KMS-11 (cell line): ENCODE data around the gene VDR.
A peak's percentile ranks its signal among the peaks of the same experiment; 100 is the strongest.

Source experiments
- H2AFZ ChIP-seq: fragments of 200-600 bp; sonication (generic); 2 replicates; pipeline ENCODE4 v1.6.1; 2016; ENCODE audit warnings: antibody characterized with exemption, mixed run types, low read depth
- H3K27ac ChIP-seq: fragments of 200-600 bp; sonication (generic); 2 replicates; pipeline ENCODE4 v1.6.1; 2016; ENCODE audit warnings: mild to moderate bottlenecking, mixed run types
- H3K27me3 ChIP-seq: fragments of 200-600 bp; sonication (generic); 2 replicates; pipeline ENCODE4 v1.6.1; 2017; ENCODE audit warnings: mild to moderate bottlenecking, low read depth, mixed run types, moderate library complexity; ENCODE audit not compliant: insufficient read depth
- H3K36me3 ChIP-seq: fragments of 200-600 bp; sonication (generic); 2 replicates; pipeline ENCODE4 v1.6.1; 2017; ENCODE audit warnings: mild to moderate bottlenecking, mixed run types; ENCODE audit not compliant: insufficient read depth
- H3K4me1 ChIP-seq: fragments of 200-600 bp; sonication (generic); 2 replicates; pipeline ENCODE4 v1.6.1; 2016; ENCODE audit warnings: mild to moderate bottlenecking, low read depth, mixed run types; ENCODE audit not compliant: poor library complexity, severe bottlenecking
- H3K4me2 ChIP-seq: fragments of 200-600 bp; sonication (generic); 2 replicates; pipeline ENCODE4 v1.7.0; 2016; ENCODE audit warnings: mild to moderate bottlenecking, mixed run types
- H3K4me3 ChIP-seq: fragments of 200-600 bp; sonication (generic); IDR thresholded peaks from 2 replicates; pipeline ENCODE4 v1.6.1; 2017; ENCODE audit warnings: low read depth, low read length, mixed read lengths; ENCODE audit not compliant: insufficient read depth
- H3K79me2 ChIP-seq: fragments of 200-600 bp; sonication (generic); 2 replicates; pipeline ENCODE4 v1.6.1; 2016; ENCODE audit warnings: low read depth, mixed run types; ENCODE audit not compliant: insufficient read depth
- H3K9ac ChIP-seq: fragments of 200-600 bp; sonication (generic); 2 replicates; pipeline ENCODE4 v1.6.1; 2016; ENCODE audit warnings: mild to moderate bottlenecking, mixed run types
- H4K20me1 ChIP-seq: fragments of 200-600 bp; sonication (generic); 2 replicates; pipeline ENCODE4 v1.6.1; 2016; ENCODE audit warnings: mild to moderate bottlenecking, mixed run types; ENCODE audit not compliant: insufficient read depth
- TF ChIP-seq, protein P1 (sequence below): fragments of 200-600 bp; sonication (generic); conservative IDR thresholded peaks from 2 replicates; pipeline ENCODE4 v1.6.1; 2017; ENCODE audit warnings: low read depth, mild to moderate bottlenecking, antibody characterized with exemption, low read length, moderate library complexity, mixed read lengths

VDR gene

DNA sequence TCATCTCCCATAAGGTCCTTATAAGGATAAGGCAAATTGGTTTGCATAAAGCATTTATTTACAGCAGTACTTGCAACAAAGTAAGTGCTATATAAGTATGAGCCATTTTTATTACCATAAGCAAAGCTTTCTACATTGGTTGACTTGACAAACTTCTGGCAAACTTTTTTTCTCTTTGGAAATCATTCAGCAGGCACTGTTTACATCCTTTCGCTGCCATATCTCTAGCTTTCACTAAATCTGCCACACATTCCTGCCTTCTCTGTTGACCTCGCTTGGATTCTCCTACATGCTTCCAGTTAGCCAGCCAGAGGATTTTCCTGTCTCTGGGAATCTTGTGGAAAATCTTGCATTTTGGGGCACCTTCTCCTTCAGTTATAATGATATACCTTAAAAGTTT is 63.3 kb downstream of the VDR start:
- Histone ChIP-seq H2AFZ (no peak overlapping the region), H3K4me2 (no peak overlapping the region), H3K4me1 (peaks cover 24% of the 10 kb centered on the region), H3K27ac (no peak overlapping the region), H3K27me3 (no peaks in the 10 kb centered on the region), H3K4me3 (no peak overlapping the region), H3K79me2 (no peaks in the 10 kb centered on the region), H3K9ac (no peak overlapping the region), H4K20me1 (no peaks in the 10 kb centered on the region), H3K36me3 (no peaks in the 10 kb centered on the region)
- TF ChIP-seq, protein P1, sequence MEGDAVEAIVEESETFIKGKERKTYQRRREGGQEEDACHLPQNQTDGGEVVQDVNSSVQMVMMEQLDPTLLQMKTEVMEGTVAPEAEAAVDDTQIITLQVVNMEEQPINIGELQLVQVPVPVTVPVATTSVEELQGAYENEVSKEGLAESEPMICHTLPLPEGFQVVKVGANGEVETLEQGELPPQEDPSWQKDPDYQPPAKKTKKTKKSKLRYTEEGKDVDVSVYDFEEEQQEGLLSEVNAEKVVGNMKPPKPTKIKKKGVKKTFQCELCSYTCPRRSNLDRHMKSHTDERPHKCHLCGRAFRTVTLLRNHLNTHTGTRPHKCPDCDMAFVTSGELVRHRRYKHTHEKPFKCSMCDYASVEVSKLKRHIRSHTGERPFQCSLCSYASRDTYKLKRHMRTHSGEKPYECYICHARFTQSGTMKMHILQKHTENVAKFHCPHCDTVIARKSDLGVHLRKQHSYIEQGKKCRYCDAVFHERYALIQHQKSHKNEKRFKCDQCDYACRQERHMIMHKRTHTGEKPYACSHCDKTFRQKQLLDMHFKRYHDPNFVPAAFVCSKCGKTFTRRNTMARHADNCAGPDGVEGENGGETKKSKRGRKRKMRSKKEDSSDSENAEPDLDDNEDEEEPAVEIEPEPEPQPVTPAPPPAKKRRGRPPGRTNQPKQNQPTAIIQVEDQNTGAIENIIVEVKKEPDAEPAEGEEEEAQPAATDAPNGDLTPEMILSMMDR = no peak

DNA sequence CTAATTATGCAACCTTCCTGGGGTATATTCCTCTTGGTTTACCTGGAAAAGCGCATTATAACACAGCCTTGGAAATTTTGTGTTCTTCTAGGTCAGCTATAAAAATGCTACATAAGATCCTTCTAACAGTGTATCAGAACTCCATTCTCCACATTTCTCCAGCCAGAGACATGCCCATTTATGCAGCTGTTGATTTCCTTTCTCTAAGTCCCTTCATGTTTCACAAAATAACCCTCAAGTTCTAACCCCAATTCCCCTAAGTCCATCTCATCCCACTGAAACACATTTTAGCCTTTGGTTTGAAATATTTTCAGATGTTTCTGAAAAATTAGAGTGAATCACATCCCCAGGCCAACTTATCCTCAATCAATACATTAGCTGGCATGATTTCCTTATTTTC is 64.2 kb downstream of the VDR start:
- H3K4me3 ChIP-seq = no peak overlapping the region
- no peaks in the 10 kb centered on the region for H4K20me1 ChIP-seq
- H3K9ac ChIP-seq = no peak overlapping the region
- H3K79me2 ChIP-seq = no peaks in the 10 kb centered on the region
- TF ChIP-seq, protein P1 = no peak
- no peak overlapping the region for H3K27ac ChIP-seq
- H3K36me3 ChIP-seq = no peaks in the 10 kb centered on the region
- H3K4me1 ChIP-seq = peaks cover 34% of the 10 kb centered on the region
- no peak overlapping the region for H3K4me2 ChIP-seq
- H3K27me3 ChIP-seq = no peaks in the 10 kb centered on the region
- H2AFZ ChIP-seq = no peak overlapping the region

DNA sequence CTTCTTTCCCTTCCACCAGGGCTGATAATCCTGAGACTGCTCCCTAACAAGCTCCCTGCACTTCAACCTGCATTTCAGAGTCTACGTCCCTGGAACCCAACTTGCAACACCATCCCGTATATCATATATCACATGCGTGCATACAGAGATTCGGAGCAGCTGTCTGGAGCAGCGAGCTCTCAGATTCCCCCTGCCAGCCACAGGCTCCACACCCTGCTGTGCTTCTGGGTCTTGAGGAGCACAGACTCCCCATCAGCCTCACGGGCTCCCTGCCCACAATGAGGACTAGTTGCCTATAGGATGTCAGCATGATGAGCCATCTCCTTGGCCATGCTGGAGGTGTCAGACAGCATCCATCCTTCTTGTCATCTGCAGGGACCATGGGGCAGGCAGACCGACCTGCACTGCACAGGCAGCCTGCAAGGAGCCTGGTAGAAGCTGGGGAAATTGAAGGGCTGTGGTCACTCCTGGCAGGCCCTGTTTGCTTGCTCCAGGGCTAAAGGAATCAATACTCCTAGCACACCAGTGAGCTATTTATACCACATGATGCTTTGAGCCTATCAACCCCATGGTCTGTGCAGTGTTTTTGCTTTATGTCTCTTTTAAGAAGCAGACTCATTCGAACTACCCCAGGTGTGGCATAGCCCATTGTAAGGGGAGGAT is 65.4 kb downstream of the VDR start:
- H3K27me3 ChIP-seq = no peaks in the 10 kb centered on the region
- no peak overlapping the region for H3K9ac ChIP-seq
- TF ChIP-seq, protein P1 = no peak
- H2AFZ ChIP-seq = no peak overlapping the region
- H3K4me1 ChIP-seq = peaks cover 38% of the 10 kb centered on the region
- no peaks in the 10 kb centered on the region for H3K79me2 ChIP-seq
- no peak overlapping the region for H3K27ac ChIP-seq
- H3K36me3 ChIP-seq = no peaks in the 10 kb centered on the region
- H3K4me2 ChIP-seq = no peak overlapping the region
- H4K20me1 ChIP-seq = no peaks in the 10 kb centered on the region
- H3K4me3 ChIP-seq = no peak overlapping the region

DNA sequence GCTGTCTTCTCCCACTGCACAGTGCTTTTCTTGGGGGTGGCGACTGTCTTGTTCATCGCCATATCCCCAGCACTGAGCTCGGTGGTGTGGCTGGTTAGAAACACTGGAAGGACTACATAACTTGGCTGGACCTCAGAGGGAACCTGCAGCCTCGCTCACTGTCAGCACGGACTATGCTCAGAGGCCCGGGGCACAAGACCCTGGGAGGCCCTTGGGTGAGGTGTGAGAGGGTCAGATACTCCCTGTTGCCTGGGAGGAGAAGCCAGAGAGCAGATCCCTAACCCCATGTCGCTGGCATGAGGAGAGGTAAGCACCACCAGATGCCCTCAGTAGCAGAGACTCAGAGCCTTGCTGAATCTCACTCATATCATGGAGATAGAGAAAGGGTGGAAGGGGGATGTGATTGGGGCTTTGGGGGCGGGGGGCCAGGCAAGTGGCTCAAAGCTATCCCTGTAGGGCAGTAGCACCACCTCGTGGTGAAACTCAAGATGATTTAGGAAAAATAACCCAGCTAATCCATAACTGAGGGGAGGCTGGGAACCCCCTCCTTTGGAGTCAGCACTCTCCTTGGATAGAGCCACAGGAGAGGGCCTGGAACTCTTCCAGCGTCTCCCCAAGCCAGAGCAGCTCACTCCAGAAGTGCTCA is 66.4 kb downstream of the VDR start:
- Histone ChIP-seq H3K9ac (no peak overlapping the region), H2AFZ (no peak overlapping the region), H3K36me3 (no peaks in the 10 kb centered on the region), H3K4me3 (no peak overlapping the region), H3K79me2 (no peaks in the 10 kb centered on the region), H3K4me2 (no peak overlapping the region), H4K20me1 (no peaks in the 10 kb centered on the region), H3K27me3 (no peaks in the 10 kb centered on the region), H3K4me1 (peaks cover 39% of the 10 kb centered on the region), H3K27ac (no peak overlapping the region)
- TF ChIP-seq, protein P1 = peak; percentile 67
